Suprapubic skin (tissue), 4 donors: ENCODE measurements around the gene PDE4D.

Experiments used
- CTCF ChIP-seq, 2 donors: fragments of 200-600 bp in 1 of 2; fragments of 450-650 bp in 1 of 2; sonication (generic) in 1 of 2; IDR thresholded peaks; one replicate each; pipeline ENCODE4 v1.5.1; 2016 to 2019; ENCODE audit warnings: antibody characterized with exemption in 2 of 2, mild to moderate bottlenecking in 1 of 2, moderate library complexity in 1 of 2
- EP300 ChIP-seq: sonication (generic); formaldehyde crosslinking; IDR thresholded peaks from one replicate; pipeline ENCODE4 v1.6.1; 2017; ENCODE audit warnings: antibody characterized with exemption
- POLR2A ChIP-seq, 2 donors: fragments of 450-650 bp; IDR thresholded peaks; one replicate each; pipeline ENCODE4 v1.6.1; 2017; ENCODE audit warnings: antibody characterized with exemption in 2 of 2, mild to moderate bottlenecking in 2 of 2, moderate library complexity in 2 of 2
- POLR2AphosphoS5 ChIP-seq, 3 donors: sonication (generic); formaldehyde crosslinking; IDR thresholded peaks; one replicate each; pipeline ENCODE4 v1.6.1; 2017; ENCODE audit warnings: antibody characterized with exemption in 3 of 3

- TF ChIP-seq CTCF (IDR thresholded peaks at IDR 0.05), result no peak
- no peak for TF ChIP-seq POLR2A (IDR thresholded peaks at IDR 0.05)
- TF ChIP-seq EP300, result no peak
- no peak for TF ChIP-seq POLR2AphosphoS5 (IDR thresholded peaks at IDR 0.05)
These were observed 168.1 kb downstream of the PDE4D start for GRCh38 chr5:59725392-59725767.
